ENCODE results near the gene TET3. TPM values are rescaled to one million over a fixed set of nuclear protein-coding genes. Genes with fewer than 3 reads are reported as not detected.
A peak's percentile ranks its signal among the peaks of the same experiment; 100 is the strongest.

The TET3 gene
- total and polyA plus RNA-seq, 9 of the 15 experiments (the other 6 are each of a cell fraction or from before 2014, with no cell fraction given), result 0.35 to 16.3 (median 5.5) TPM

DNA sequence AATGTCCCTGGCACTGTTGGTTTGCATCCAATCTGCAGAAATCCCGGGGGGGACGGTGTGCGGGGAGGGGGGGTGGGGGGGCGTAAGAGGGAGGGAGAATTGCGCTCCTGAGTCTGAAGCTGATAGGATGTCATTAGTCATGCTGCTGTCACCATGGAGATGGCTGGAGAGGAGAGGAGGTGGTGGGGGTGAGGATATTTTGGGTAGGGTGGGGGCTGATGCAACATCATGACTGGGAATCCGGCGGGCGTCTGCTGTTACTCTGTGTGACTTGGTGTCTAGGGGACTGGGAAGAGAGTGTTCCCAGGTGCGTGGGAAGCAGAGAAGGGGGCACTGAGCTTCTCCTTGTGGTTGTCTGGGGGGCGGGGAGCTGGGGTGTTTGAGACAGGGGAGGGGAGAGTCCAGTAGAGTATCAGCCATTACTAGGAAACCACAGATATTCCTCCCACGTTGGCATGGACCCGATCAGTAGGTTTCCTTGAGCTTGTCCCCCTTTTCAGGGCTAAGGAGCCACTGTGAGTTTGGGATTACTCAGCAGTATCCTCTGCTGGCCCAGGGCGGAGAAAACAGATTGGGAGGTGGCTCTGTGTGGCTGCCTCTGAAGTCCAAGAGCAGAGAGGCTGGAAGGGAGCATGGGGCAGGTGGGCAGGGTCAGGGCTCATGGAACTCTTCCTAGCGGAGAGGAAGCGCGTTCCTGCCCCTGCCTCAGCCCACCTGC lies 18.9 kb downstream of the TET3 start (continued):
- TF ChIP-seq, protein P1, sequence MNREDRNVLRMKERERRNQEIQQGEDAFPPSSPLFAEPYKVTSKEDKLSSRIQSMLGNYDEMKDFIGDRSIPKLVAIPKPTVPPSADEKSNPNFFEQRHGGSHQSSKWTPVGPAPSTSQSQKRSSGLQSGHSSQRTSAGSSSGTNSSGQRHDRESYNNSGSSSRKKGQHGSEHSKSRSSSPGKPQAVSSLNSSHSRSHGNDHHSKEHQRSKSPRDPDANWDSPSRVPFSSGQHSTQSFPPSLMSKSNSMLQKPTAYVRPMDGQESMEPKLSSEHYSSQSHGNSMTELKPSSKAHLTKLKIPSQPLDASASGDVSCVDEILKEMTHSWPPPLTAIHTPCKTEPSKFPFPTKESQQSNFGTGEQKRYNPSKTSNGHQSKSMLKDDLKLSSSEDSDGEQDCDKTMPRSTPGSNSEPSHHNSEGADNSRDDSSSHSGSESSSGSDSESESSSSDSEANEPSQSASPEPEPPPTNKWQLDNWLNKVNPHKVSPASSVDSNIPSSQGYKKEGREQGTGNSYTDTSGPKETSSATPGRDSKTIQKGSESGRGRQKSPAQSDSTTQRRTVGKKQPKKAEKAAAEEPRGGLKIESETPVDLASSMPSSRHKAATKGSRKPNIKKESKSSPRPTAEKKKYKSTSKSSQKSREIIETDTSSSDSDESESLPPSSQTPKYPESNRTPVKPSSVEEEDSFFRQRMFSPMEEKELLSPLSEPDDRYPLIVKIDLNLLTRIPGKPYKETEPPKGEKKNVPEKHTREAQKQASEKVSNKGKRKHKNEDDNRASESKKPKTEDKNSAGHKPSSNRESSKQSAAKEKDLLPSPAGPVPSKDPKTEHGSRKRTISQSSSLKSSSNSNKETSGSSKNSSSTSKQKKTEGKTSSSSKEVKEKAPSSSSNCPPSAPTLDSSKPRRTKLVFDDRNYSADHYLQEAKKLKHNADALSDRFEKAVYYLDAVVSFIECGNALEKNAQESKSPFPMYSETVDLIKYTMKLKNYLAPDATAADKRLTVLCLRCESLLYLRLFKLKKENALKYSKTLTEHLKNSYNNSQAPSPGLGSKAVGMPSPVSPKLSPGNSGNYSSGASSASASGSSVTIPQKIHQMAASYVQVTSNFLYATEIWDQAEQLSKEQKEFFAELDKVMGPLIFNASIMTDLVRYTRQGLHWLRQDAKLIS (CRISPR knock-in tag; IDR thresholded peaks at IDR 0.05), result no peak
- TF ChIP-seq ZNF174 (CRISPR knock-in tag; IDR thresholded peaks at IDR 0.05) (no peak), BRD9 (IDR thresholded peaks at IDR 0.05; ENCODE audit: low read depth, partially characterized antibody) (no peak), SMAD4 (CRISPR knock-in tag; conservative IDR thresholded peaks at IDR 0.05) (no peak), FOSL1 (tag; conservative IDR thresholded peaks at IDR 0.05) (no peak; the same call in 1 of the 2 replicates), NBN (IDR thresholded peaks at IDR 0.05; ENCODE audit: low read depth) (0 out of 2 replicates have a peak, but pooled peaks have one; percentile 24), CEBPZ (IDR thresholded peaks at IDR 0.05; ENCODE audit: borderline replicate concordance, low read depth, low read length) (no peak), KLF13 (tag; IDR thresholded peaks at IDR 0.05; ENCODE audit: borderline replicate concordance, low read depth) (no peak), ARID3A (IDR thresholded peaks at IDR 0.05; ENCODE audit: borderline replicate concordance, low read depth, low read length) (no peak), FOXA3 (CRISPR knock-in tag; conservative IDR thresholded peaks at IDR 0.05 in 1 of 2, IDR thresholded peaks at IDR 0.05 in 1 of 2) (no peak), FOXK2 (conservative IDR thresholded peaks at IDR 0.05 in 1 of 2, IDR thresholded peaks at IDR 0.05 in 1 of 2; ENCODE audit: low read depth in 2 of 2) (no peak), BRD4 (IDR thresholded peaks at IDR 0.05) (no peak), ZSCAN32 (CRISPR knock-in tag; IDR thresholded peaks at IDR 0.05) (peak; percentile 29; the same call in 1 of the 2 replicates), ZNF717 (CRISPR knock-in tag; IDR thresholded peaks at IDR 0.05) (no peak), ZKSCAN3 (CRISPR knock-in tag; IDR thresholded peaks at IDR 0.05) (no peak)
- TF ChIP-seq, protein P2, sequence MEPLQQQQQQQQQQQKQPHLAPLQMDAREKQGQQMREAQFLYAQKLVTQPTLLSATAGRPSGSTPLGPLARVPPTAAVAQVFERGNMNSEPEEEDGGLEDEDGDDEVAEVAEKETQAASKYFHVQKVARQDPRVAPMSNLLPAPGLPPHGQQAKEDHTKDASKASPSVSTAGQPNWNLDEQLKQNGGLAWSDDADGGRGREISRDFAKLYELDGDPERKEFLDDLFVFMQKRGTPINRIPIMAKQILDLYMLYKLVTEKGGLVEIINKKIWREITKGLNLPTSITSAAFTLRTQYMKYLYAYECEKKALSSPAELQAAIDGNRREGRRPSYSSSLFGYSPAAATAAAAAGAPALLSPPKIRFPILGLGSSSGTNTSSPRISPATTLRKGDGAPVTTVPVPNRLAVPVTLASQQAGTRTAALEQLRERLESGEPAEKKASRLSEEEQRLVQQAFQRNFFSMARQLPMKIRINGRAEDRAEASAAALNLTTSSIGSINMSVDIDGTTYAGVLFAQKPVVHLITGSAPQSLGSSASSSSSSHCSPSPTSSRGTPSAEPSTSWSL (CRISPR knock-in tag; IDR thresholded peaks at IDR 0.05; ENCODE audit: borderline replicate concordance), result no peak

All from K562 (cell line).